GM21515 (cell line): ENCODE measurements around the gene GNGT1.
A peak's percentile ranks its signal among the peaks of the same experiment; 100 is the strongest.
"Not testable (repeated sequence)": the region's sequence is repeated elsewhere in the genome, so short reads cannot be mapped to it uniquely, and the experiment has no call there.

Experiments
- ATAC-seq: cut with Tn5 transposase; IDR thresholded peaks from one replicate; pipeline ENCODE4 v1.9.1; 2021; ENCODE audit not compliant: unreplicated experiment

Gene GNGT1

DNA sequence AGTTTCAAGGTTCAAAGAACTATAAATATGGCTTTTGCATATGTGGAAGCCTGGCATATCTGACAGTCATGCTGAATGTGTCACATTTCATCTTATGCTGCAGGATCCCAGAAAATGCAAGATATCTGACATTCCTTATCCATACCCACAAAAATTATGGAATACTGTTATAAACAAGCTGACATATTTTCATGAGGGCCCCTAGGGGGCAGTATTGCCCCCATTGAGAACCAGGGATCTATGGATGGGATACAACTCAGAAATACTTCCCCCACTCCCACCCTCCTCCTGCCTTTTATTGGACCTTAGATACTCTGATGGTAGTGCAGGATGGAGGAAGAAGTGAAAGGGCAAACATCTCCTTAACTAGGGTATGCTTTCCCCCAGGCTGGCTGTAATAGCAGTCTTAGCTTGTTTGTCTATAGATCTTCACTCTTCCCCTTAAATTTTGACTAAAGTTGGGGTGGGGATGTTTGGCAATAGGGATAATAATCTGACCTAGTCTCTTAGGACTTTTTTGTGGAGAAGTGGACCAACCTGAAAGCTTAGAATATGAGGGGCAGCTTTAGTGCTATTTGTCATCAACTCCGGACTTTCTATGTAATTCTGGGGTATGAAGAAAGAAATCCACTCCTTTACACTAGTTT lies 3.5 kb upstream of the GNGT1 start:
- ATAC-seq = no peak

DNA sequence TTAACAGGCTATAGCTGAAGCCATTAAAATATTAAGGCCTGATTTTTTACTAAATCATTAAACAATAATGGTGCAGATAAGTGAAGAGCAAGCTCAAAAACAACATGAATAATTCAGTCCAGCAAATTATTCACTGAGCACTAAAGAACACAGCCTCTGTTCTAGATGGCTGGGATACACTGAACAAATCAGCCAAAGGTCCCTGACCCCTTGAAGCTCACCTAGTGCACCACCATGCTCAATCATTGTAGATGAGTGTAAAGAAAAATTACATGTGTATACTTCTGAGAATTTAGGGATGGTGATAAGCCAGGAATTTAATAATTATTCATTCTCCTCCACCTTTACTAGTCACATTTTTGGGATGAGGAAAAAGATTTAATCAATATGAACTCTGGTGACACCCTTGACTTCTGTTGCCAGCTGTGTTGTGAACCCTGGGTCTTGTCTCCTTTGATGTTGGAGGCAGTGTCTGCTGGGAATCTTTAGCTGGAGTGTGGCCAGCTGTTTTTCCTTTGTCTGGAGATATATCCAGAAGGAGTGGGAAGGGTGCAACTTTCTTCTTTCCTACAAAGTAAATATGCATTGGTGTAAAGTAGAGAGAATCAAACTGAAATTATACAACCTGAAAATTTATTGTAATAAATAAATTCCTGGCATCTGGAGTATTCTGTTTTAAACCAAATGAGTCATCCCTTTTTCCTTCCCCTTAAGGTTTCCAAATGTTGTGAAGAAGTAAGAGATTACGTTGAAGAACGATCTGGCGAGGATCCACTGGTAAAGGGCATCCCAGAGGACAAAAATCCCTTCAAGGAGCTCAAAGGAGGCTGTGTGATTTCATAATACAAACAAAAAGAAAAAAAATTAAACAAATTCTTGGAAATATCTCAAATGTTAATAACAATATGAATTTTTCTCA lies 4.0 kb downstream of the GNGT1 start:
- no peak for ATAC-seq

DNA sequence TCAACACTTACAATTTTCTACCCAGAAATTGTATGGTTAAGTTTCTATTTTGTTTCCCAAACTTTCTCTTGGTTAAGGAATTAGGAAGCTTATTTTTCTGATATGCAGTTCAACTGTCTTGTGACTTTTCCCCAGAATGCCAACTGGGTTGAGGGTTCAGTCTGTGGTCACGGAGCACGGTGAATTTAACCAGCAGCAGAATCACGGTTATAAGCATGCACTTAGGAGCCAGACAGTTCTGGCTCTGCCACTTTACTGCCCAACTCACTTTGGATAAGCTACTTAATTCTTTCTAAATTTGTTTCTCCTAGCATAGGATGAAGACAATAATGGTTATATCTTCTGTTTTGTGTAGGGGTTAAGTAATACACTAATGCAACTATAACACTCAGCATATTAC lies 4.9 kb downstream of the GNGT1 start:
- not testable (repeated sequence) for ATAC-seq

DNA sequence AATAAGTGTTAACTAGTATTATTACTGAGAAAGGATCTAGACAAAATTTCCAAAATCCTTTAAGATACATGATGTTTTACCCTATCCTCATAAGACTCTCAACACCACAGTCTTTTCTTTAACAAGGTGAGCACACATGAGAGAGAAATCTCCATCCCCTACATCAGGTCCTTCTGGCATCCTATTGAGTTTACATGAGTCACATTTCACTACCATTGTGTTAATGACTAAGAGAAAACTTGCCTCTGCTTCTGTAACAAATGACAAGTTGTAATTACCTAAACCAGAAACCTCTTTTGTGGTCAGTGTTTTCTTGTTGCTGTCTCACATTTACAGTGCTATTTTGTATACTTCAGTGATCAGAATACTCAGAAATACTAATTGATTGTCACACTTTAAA lies 5.3 kb downstream of the GNGT1 start:
- not testable (repeated sequence) for ATAC-seq

DNA sequence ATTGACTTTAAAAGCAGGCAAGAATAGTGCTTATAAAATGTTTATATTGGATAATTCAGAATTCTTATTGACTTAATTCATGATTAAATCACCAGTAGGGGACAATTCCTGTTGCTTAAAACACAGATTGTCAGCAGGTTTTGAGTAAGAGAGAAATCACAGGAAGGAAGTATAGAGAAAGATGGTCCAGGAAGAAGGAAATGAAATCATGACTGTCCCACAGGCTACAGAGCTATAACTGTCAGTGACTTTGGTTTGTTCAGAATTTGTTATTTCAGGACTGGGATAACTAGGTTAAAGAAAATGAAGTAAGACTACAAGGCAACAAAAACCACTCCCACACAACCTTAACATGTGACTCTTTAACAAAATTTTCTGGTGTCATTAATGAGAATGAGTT lies 6.8 kb downstream of the GNGT1 start:
- no peak for ATAC-seq

DNA sequence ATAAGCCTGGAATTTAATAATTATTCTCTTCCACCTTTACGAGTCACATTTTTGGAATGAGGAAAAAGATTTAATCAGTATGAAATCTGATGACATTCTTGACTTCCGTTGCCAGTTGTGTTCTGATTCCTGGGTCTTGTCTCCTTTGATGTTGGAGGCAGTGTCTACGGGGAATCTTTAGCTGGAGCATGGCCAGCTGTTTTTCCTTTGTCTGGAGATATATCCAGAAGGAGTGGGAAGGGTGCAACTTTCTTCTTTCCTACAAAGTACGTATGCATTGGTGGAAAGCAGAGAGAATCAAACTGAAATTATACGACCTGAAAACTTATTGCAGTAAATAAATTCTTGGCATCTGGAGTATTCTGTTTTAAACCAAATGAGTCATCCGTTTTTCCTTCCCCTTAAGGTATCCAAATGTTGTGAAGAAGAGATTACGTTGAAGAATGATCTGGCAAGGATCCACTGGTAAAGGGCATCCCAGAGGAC lies 8.3 kb downstream of the GNGT1 start:
- no peak for ATAC-seq

DNA sequence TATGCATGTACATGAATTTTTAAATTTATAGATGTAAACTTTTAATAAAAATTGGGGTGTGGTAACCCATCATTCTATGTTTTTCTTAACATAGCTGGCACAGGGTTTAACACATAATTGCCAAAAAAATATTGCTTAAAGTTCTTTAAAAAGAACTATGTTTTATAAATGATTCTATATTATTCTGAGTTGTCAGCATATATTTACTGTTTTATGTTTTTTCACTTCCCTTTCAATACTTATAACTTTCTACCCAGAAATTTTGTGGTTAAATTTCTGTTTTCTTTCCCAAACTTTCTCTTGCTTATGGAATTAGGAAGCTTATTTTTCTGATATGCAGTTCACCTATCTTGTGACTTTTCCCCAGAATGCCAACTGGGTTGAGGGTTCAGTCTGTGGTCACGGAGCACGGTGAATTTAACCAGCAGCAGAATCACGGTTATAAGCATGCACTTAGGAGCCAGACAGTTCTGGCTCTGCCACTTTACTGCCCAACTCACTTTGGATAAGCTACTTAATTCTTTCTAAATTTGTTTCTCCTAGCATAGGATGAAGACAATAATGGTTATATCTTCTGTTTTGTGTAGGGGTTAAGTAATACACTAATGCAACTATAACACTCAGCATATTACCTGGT lies 9.0 kb downstream of the GNGT1 start:
- ATAC-seq = not testable (repeated sequence)

DNA sequence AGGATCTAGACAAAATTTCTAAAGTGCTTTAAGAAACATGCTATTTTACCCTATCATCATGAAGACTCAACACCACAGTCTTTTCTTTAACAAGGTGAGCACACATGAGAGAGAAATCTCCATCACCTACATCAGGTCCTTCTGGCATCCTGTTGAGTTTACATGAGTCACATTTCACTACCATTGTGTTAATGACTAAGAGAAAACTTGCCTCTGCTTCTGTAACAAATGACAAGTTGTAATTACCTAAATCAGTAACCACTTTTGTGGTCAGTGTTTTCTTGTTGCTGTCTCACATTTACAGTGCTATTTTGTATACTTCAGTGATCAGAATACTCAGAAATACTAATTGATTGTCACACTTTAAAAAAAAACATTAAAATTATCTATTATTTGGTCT lies 9.5 kb downstream of the GNGT1 start:
- ATAC-seq = peak; percentile 72

DNA sequence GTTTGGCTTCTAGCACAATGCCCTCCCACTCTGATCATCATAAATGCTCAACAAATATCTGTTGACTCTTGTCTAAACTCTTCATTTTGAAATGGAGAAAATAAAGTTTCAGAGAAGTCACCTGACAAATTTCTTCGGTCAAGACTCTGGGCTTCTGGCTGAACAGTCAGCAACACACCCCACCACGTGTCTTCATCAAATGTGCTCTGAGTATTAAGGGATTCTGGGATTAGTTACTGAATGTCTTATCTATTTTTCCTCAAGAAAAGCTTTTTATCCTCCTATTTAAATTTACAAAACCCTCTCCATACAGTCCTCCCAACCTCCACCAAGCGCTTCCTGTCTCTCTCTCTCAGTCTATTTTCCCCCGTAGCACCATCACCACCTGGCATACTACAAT lies 9.9 kb downstream of the GNGT1 start:
- ATAC-seq = not testable (repeated sequence)

DNA sequence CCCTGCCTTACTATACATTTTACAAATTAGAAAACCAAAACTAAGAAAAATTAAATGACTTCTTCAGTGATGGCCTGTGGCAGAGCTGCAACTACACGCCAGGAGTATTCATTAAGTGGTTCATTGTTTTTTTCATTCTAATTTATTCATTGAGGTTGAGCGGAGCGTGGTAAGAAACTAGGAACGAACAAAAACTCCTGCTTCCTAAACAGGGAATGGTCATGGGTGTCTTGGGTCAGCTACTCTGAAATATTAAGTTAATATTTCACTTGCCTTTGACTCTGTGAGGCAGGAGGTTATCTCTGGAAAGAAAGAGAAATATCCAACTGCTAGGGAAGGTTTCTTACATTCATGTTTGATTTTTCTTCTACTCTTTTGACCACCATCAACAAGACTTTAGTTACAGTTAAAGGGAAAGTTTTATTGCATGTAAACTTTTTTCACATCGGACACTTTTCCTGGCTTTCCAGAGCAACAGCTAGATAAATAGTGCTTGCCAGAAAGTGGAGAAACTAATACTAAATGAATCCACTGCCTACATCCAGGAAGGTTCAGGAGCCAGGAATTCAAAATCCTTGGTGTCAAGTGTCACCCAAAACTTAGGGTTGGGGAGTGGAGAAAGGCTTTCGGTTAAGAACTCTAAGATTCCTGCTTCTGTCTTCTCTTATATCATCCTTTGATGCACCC lies 14.3 kb downstream of the GNGT1 start:
- no peak for ATAC-seq

DNA sequence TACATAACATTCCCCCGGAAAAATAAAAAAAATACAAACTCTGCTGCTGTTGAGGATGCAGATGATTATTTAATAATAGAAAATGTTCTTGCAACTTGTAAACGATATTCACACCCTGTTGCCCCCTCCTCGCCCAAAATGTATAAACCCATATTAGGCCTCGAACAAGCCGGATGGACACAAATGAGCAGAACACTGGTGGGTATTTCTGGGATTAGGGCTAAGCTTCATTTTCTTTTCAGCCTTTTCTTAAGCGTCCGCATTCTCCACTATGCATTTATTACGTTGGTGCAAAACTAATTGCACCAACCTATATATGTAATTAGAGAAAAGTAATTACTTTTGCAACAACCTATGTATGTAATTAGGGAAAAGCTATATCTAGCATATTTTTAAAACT lies 14.8 kb downstream of the GNGT1 start:
- no peak for ATAC-seq

DNA sequence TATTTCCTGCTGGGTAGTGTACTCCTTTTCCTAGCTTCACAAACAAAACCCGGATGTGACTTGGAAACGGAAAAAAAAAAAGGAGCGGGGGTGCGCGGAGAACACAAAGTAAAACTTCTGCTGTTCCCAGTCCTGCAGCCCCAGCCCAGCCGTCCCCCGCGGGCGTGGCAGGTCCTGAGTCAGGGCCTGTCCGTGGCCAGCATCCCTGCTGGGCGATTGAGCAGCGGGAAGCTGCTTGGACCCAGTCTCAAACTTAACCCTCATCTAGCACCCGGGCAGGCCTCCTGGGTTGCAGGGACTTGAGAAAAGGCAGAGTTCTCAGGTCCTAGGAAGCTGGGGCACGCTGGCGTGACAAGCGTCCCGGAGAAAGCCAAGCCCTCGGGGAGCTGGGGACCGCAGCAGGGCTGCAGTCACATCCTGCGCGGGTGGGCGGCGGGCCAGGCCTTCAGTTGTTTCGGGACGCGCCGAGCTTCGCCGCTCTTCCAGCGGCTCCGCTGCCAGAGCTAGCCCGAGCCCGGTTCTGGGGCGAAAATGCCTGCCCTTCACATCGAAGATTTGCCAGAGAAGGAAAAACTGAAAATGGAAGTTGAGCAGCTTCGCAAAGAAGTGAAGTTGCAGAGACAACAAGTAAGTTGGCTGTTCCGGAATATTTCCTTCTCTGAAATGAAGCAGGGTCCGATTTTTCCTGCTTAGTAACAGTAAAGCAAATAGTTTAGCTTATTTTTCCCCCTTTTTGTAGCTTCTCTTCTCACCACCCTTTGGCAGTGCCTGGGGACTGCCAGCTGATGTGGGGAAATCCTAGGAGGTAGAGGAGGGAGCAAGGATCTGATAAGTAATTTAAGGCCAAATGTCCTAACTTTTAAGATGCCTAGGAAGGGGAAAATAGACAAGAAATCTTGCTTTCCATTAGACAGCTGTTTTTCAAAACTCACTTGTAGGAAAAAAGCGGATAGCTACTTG lies 15.5 kb downstream of the GNGT1 start, which contains the start of gene GNG11:
Gene GNG11, plus strand, starts transcription at position 129 of the 960 bp plus-strand sequence. Its CDS starts 403 bp downstream, at position 532.
- peak; percentile 92 for ATAC-seq

DNA sequence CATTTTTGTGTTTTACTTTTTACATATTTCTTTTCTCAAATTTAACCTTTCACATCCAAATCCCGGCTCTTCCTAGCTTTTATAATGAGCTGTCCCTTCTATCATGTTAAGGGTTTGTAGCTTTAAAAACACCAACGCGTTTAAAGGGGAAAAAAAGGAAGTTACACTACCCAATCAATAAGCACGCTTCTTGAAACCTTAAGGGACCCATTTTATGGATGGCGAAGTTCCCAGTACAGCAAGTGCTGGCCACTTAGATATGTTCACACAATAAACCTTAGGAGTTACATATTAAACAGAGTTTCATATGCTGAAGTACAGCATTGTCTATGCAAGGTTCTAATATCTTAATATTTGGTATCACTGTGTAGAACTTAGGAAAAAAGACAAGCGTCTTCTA lies 16.9 kb downstream of the GNGT1 start:
- ATAC-seq = no peak

DNA sequence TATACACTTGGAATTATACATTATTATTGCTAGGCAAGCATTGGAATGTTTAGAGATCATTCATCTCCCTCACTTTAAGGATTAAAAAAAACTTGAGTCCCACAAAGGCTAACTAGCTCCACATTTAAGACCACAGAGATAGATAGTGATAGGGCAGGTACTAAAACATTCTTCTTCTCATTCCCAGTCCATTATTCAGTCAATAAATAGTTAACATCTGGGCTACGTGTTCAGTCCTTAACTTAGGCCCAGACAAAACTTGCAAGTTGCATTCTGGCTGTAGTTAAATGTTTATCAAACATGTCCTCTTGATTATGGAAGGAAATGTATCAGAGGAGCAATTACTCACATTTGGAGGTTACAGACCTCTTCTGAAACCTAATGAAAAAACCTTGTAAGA lies 17.6 kb downstream of the GNGT1 start:
- ATAC-seq = no peak

DNA sequence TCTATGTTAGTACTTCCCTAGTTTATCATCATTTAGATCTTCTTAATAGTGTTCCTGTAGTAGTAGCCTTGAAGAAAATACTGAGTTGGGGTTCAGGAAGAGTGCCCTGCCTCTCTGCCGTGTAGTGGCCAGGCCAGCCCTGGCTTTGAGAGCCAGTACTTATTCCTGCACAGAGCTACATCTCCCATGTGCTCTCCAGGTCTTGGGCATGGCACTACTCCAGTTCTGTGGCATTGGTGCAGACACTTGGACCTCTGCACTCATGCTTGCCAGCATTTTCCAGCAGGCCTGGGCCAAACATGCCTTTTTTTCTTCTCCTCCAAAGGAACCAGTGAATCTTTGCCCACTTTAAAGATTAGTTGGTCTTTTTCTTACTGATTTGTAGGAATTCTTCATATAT lies 20.4 kb downstream of the GNGT1 start:
- ATAC-seq = no peak

DNA sequence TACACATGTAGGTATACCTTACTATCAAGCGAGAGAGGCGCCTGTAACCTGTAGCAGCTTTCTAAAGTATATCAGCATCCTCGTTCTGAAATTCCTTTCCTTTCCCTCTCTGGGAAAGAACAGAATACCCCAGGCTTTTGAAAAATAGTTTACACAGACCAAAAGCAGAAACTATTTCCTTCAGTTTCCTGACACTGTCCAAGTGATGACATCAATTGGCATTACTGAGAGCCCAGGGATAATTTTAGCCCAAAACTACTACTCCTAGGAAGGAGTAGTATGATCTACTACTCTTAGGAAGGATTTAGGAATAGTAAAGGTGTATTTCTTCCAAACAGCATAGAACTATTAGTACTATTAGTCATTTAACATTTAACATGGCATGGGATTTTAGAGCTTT lies 21.2 kb downstream of the GNGT1 start:
- ATAC-seq = no peak

DNA sequence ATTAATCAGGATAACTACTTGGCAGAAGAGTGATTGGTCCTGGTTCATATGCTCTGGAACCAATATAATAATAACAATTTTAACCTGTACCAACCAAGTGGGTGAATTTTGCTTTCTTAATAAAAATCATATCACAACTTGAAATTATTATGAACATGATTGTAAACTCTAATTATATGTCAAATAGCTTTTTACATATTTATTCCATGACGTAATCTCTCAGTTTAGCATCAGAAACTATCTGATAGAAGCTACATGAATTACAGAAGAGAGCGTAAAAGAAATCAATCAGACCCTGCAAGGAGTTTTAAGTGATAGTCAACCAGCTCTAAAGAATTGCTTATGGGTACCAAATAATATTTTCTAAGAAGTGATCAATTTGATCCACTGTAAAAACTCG lies 25.3 kb downstream of the GNGT1 start:
- ATAC-seq = no peak

DNA sequence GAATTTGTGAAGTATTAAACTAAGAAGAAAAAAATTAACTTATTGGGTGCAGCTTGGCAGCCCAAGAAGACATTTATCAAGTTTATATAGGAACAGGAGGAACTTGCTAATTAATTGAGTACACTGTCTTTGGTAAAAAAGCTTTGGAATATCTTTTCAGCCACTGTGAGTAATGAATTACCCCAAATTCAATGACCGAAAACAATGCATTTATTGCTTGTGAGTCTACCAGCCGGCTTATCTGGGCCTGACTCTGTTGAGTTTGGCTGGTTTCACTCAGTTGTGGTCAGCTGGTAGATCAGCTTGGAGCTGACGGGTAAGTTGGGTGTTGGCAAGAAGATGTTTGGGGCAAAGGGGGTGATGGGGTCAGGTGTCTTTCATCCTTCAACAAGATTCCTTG lies 26.8 kb downstream of the GNGT1 start:
- no peak for ATAC-seq

DNA sequence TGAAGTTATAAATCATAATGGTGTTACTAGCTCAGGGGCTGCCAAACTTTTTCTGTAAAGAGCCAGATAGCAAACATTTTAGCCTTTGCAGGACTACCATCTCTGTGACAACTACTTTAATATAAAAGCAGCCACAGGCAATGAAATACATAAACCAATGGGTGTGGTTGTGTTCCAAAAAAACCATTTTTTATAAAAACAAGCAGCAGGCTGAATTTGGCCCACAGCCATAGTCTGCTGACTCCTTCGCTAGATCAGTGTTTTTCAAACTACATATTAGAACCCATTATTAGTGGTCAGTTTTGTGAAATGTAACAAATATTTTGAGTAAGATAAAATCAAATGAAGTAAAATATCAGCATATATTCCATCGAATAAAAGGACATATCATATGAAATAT lies 28.7 kb downstream of the GNGT1 start:
- ATAC-seq = no peak

DNA sequence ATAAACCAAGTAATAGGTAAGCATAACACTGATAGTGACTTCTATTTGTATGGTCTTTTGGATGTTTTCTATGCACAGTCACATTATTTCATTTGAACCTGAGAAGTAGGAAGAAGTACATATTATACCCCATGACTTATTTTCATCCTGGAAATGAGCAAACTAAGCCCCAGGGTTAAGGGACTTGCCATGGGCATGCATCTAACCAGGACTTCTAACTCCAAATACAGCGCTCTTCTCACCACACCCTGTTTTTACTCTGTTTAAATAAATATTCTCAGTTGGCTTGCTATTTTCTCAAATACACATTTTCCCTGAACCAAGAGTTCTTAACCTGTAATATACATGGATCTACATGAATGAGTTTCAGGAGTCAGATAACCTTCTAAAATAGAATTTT lies 31.5 kb downstream of the GNGT1 start:
- no peak for ATAC-seq
